ENCODE data around the gene THADA.
A peak's percentile ranks its signal among the peaks of the same experiment; 100 is the strongest.

Gene THADA

GRCh38 chr2:43436431-43436830, 159.4 kb downstream of the THADA start:
- no peak for DNase-seq

DNA sequence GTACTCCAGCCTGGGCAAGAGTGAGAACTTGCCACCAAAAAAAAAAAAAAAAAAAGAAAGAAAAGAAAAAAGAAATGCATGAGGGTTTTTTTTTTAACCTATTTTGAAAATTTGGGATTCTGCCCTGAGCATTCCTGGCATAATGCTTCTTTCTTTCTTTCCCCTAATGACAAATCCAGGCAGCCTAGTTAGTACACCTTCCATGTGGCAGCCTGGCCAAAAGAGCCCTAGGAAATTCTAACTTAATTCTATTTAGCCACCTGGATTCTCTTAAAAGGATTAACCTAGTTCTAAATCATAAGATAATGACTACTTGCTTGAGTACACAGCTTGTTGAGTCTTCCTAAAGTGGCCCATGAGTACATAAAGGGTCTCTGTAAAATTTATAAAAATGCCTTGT, 160.1 kb downstream of the THADA start:
- DNase-seq: peak; percentile 20 to 73 (median 33)

DNA sequence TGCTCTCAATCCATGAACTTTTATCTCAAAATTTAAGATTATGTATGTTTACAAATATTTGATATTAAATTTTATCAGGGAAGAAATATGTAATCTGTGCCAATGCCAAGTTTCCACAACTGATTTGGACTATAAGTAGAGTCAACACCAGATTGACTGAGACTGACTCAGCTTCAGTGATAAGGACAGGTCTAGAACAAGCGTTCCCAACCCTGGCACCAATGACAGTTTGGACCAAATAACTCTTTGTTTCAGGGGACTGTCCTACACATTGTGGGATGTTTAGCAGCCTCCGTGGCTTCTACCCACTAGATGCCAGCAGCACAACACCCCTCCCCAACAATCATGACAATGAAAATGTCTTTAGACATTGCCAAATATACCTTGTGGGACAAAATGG, 165.3 kb downstream of the THADA start:
- DNase-seq: no peak

- no peak for DNase-seq
These were observed 166.5 kb downstream of the THADA start for GRCh38 chr2:43429369-43429768.

DNA sequence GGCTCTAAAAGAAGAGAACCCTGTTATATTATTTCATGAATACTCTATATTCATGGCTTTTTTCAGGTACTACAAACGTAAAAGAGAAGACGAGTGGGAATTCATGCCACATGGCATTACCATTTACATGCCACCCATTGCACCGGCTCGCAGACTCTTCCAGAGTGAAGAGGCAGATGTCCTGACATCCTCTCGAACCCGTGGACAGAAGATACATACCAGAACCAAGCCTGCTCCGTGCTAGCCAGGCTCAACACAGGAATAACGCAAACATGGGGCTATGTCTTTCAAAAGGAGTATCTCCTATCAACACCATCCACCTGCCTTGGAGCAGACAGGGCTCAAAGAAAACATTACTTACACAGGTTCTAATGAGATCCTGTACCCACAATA, 168.8 kb downstream of the THADA start:
- DNase-seq: no peak

- DNase-seq: no peak
These were observed 169.4 kb downstream of the THADA start for GRCh38 chr2:43426305-43427031.

DNA sequence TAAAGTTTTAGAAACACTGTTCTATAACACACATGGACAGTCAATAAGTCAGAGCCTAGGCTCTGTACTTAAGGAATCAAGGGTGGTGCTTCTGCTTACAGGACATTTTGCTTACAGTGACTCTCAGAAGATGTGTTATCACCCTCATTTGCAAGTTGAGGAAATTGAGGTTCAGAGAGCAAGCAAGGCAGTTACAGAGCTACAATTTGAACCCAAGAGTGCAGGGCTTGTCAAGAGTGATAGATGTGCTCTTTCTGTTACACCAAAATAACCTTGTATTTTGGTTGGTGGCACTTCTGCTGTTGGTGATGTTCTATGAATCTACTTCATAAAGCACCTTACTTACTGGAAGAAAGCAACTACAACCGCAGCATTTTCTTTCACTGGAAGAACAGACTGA, 170.2 kb downstream of the THADA start:
- no peak for DNase-seq

DNA sequence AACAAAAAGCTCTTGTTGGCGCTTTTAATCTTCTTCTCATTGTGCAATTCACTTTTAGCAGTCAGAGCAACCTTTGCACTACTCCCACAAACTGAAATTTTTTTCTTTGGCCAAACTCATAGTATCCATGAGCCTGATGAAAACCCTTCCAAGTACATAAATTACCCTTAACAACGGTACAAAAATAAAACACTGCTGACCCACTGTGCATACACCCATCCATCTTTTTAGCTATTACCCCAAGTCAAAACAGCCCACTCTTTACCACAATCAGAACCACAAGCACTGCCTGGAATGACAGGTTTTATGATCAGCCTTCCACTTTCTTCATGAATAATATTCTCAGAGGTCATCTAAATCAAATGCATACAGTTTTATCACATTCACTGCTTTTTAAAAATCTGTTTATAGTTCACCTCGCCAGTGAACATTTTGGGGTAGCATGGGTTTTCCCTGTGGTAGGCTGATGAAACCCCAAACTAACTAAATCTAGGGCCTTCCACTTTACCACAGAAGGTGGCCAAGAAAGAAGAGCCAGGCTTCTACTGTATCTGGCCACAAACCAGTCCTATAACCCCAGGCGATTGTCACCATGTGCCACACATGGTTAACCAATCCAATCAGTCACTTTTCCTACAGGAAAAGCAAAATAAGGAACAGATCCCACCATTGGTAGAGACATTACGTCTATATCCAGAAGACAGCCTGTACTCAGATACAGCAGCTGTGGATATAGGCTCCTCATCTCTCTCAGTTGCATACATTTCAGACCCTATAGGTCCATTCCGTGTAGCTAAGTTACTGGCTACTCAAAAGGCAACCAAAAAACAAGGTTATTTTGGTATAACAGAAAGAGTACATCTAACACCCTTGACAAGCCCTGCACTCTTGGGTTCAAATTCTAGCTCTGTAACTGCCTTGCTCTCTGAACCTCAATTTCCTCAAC, 171.3 kb downstream of the THADA start:
- DNase-seq: no peak

GRCh38 chr2:43423941-43424261, 171.9 kb downstream of the THADA start:
- no peak for DNase-seq

GRCh38 chr2:43421194-43421593, 174.6 kb downstream of the THADA start:
- no peak for DNase-seq

GRCh38 chr2:43420389-43420801, 175.4 kb downstream of the THADA start:
- no peak for DNase-seq

GRCh38 chr2:43419876-43420275, 176.0 kb downstream of the THADA start:
- no peak for DNase-seq

DNA sequence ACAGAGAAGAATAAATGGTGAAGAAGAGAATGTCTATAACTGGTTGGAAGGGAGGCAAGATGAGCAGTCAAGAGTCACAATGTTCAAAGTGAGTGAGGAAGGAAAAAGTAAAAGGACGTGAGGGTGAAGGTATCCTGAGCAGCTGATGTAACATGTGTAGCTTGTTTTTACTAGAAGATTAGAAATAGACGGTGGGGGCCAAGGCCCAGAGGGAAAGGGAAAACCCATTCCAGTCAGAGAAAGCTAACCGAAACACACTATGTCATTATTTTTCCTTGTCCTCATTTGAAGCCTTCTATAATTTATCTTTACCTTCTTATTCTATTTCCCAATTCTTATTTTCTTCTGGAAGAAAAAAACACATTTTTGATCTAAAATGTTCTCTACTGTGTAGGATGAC, 176.6 kb downstream of the THADA start:
- no peak for DNase-seq

DNA sequence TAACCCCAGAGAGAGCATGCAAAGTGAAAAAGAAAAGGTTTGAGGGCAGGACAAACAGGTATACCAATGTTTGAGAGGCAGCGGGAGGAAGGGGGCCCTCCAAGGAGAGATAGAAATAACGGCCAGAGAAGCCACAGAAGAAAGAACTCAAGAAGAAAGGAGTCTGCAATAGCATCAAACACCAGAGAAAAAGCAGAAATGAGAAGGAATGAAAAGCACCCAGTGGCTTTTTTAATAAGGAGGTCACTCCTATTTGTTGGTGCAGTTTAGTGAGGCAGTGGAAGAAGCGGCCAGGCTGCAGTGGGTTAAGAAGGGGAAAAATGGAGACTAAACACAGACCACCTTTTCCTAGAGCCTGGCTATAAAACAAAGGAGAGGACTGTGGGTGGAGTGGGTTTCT, 177.2 kb downstream of the THADA start:
- no peak for DNase-seq

DNA sequence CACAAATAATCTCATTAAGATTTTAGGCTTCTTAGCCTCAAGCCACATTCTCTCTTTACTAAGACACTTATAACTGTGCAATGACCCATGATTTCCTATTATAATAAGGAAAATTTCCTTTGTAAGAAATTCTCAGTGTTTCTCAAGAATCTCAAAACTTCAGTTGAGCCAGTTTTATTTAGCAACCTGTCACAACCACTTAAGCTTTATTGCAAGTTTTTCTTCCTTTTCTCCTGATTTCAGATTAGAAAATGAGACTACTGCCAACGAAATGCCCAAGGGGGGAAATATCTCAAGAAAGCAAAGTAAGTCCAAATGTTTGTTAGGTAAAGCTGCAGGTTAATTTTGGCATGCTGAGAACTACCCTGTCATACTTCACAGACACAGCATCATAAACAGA, 178.5 kb downstream of the THADA start:
- no peak for DNase-seq

DNA sequence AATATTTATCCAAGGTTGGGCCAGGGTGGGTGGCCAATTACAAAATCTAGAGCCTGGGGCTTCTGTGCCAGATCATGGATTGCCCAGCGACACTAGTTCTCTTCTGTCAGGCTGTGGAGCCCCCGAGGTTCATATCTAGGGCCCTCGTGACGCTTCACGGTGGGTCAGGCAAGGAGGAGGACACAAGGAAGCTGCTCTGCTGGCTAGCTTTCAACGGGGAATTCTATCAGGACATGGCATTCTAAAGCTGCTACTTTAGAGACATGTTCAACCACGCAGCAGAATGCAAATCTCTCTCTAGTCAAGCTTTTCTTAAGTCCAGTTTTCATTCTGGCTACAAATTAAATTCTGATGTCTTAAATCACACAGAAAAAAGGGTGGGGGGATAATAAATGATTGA, 180.2 kb downstream of the THADA start:
- DNase-seq: no peak

GRCh38 chr2:43414586-43415135, 181.2 kb downstream of the THADA start:
- DNase-seq: peak in 1 of 3 experiments; percentile 71

- DNase-seq: no peak
These were observed 181.8 kb downstream of the THADA start for GRCh38 chr2:43414033-43414432.

DNA sequence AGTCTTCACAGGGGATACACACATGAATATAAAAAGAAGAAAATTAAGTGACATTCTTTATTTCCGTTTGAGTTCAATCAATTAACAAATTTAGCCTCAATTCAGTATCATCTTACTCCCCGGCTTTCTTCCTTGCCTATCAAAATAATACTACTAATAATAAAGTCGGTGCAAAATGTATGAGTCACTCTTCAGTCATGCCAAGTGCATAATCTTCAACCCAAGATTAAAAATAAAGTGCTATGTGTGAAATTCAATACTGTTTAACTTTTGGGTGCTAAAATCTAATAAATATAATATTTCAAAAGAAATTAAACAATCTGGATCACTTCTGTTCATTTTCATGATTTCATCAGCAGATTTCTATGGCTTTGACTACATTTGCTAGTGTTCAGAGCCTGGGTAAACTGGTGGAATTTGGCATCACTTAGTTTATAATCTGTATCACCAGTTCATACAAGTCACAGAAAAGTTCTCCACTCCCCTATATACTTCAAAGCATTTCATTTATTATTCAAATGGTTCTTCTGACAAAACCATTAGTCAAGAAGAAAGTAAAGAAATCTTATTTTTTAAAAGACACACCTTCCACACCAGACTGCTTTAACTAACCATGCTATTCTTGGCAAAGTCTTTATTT, 183.6 kb downstream of the THADA start:
- no peak for DNase-seq

DNA sequence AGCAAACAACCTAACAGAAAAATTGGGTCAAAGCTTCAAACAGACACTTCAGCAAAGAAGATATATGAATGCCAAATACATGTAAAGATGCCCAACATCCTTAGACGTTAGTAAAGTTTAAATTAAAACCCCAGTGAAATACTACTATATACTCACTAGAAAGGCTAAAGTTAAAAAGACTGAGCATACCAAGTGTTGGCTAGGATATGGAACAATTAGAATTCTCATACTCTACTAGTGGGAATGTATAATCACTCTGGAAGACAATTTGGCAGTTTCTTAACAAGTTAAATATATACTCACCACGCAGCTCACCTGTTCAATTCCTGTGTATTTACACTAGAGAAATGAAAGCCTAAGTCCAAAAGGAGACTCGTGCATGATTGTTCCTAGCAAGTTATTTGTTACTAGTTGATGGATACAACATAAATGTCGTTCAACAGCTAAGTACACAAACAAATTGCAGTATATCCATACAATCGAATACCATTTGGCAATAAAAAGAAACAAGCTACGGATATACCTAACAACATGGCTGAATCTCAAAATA, 185.7 kb downstream of the THADA start:
- no peak for DNase-seq

GRCh38 chr2:43408407-43409160, 187.3 kb downstream of the THADA start:
- DNase-seq: peak in 1 of 3 experiments; percentile 10

- DNase-seq: no peak
These were observed 187.9 kb downstream of the THADA start for GRCh38 chr2:43407935-43408334.
